HG03571 (cell line): ENCODE measurements around the gene ZDHHC14.

Experiments
- ATAC-seq: cut with Tn5 transposase; IDR thresholded peaks from one replicate; pipeline ENCODE4 v1.9.1; 2021; ENCODE audit not compliant: unreplicated experiment

The ZDHHC14 gene

DNA sequence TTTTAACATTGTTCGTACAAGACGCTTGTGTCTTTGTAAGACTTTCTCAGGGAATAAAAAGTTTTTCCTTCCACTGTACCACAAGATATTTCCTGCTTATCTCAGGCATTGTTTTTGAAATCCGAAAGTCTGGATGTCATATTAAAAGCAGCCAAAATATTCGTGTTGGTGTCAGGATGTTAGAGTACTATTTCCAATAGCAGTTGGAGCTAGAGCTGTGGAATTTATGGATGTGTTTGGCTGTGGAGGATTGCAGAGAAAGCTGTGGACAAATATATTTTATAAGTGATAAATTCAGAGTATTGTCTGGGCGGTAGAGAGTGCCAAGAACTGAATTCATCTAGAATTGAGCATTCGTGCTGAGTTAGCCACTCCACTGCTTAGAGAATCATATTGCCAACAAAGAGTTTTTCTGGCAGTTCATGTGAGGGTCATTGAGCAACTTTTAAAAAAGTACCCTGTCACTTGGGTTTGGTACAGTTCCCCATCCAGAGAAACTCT is 57.7 kb downstream of the ZDHHC14 start:
- no peak for ATAC-seq

DNA sequence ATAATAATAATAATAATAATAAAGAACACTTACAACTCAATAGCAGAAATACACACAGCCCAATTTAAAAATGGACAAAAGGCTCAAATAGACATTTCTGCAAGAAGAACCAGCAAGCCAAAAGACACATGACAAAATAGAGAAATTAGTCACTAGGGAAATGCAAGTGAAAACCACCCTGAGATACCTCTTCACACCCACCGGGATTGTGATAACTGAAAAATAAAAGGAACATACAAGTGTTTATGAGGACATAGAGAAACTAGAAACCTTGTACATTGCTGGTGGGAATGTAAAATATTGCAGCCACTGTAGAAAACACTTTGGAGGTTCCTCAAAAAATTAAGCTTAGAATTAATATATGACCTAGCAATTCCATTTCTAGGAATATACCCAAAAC is 59.2 kb downstream of the ZDHHC14 start:
- ATAC-seq, result no peak

DNA sequence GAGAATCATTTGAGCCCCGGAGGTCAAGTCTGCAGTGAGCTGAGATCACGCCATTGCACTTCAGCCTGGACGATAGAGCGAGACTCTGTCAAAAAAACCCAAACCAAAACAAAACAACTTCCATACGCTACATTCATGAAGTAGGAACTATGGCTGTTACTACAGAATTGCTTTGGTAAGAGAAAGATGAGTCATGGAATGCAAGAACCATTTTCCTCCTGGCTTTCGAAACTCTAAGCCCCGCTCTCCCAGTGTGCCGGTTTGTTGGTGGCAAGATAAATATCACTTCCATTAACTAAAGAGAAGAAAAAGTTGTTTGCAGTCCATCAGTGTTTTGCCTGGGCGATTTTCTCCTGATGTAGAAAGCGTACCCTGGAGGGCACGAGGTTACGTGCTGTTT is 61.3 kb downstream of the ZDHHC14 start:
- no peak for ATAC-seq

DNA sequence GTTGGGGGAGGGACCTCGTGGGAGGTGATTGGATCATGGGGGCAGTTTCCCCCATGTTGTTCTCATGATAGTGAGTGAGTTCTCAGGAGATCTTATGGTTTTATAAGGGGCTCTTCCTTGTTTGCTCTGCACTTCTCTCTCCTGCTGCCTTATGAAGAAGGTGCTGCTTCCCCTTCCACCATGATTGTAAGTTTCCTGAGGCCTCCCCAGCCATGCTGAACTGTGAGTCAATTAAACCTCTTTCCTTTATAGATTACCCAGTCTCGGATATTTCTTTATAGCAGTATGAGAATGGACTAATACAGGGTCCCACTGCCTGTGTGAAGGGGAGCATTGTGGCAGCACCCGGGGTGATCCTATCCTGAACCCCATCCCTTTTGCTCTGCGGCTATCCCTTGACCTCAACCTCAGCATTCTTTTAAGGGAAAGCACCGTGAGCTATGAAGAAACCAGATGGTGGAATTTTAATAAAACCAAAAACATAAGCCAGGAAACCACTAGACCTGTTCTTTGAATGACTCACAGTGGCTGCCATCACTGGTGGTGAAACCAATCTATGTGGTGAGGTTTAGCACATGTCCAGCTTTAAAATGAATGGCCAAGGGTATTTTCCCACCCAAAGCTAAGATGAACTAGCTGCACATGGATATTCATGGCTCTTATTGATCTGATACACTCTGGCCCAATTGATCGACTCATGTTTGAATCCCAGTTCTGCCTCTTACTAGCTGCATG is 62.2 kb downstream of the ZDHHC14 start:
- peak; percentile 94 for ATAC-seq

DNA sequence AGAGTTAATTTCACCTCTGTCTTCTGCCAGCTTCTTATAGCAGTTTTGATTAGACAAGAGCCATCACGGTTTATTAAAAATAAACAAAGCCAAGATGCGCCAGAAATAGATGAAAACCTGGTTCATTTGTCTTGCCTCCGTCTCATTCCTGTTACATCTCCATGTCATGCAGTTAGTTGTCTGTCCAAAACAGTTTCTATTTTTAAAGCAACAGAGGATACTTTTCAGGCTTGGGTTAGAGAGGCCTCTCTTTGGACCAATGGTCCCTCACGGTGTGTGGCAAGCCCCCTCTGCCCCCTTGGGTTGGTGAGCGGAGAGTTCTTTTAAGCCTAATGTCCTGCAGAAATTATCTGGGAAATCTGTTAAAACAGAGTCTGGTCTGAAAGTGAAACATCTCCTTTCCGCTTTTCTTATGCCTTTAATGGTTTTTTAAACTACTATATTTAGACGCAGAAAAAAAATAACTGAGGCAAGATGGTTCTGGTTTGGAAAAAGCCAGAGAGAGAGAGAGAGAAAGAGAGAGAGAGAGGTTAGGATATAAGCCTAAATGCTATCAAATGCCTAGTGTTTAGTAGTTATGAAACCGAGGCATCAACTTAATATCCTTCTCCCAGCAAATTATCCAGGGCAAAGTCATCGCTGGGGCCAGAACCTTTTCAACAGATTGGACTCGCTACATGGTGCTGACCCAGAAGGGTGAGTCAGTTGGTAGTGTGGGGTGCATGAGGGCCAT is 64.5 kb downstream of the ZDHHC14 start:
- no peak for ATAC-seq

DNA sequence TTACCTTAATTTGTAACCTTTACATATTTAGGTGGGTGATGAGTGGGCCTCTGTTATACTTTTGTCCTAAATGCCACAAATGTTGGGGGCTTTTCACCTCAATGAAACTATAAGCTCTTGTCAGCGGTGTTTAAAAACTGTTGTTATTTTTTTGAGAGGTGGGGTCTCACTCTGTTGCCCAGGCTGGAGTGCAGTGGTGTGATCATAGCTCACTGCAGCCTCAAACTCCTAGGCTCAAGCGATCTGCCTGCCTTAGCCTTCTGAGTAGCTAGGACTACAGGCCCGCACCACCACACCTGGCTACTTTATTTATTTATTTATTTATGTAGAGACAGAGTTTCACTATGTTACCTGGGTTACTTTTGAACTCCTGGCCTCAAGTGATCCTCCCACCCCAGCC is 66.7 kb downstream of the ZDHHC14 start:
- ATAC-seq, result no peak

DNA sequence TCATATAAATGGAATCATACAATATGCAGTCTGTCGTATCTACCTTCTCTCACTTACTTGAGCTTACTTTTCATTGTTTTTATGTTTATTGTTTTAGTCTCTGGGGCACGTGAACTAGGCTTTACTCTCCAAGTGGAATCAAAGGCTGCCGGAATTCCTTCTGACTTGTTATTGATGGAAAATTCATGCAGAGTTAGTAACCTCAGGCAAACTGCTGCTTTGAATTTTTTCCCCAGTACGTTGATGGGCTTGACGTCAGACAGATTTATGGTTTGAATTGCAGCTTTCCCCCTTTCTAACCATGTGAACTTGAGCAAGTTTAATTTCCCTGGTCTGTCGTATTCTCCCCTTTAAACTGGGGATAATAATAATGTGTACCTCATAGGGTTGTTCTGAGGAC is 68.6 kb downstream of the ZDHHC14 start:
- ATAC-seq, result no peak

DNA sequence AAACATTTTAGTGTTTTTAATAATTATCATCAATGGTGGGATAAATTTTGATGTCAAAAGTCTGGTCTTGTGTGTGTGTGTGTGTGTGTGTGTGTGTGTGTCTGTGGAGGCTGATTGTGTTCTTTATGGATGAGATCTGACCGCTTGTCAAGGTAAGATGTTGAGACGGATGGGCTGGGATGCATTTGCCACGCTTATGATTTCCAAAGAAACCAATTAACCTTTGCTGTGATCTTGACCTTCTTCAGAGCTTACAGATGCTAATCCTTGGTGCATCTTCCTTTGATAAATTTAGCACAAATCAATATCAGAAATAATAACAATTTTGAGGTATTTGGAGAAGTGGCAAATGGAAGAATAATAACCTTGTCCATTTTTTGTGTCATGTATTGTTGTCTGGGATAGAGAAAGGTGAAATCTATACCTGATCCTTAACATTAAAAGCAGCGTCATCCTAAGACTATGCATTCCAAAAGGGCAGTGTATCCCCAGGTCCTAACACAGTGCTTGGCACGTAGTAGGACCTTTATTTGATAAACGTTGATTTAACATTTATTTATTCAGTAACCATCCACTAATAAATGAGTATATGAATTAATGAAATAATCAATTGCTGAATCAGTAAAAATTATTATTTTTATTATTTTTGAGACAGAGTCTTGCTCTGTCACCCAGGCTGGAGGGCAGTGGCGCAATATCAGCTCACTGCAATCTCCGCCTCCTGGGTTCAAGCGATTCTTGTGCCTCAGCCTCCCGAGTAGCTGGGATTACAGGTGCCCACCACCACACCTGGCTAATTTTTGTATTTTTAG is 70.1 kb downstream of the ZDHHC14 start:
- ATAC-seq, result no peak

DNA sequence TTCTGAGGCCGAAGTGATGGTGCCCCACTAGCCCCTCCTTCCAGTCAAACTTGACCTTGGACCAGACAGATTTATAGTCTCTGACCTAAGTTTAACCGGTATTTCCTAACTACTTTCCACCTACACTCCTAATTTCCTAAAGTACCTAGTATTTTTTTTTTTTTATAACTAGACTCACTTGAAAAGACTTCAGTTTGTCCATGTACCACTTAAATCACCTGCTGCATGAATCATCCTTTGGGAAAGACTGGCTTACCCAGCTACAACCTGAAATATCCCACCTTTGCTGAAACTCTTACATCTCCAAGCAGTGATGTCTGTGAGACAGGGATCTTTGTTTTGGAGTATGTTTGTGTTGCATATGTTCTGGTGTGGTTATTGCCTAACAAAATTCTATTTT is 71.1 kb downstream of the ZDHHC14 start:
- no peak for ATAC-seq

DNA sequence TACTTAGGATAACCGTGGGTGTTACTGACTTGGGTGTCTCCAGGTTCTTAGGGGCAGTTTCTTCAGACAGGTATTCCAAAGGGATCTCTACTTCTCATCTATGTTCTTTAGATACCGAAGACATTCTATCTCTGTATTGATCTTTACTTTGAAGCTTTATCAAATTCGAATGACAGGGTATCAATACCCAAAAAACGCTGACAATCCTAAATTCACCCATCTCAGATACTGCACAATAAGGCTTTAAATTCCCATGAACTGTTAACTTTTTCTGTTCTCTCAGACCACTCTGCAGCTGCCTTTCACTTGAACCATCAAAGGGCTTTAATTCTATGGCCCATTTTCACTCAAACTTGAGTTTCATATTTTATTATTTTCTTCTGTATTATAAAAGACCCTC is 72.1 kb downstream of the ZDHHC14 start:
- no peak for ATAC-seq

DNA sequence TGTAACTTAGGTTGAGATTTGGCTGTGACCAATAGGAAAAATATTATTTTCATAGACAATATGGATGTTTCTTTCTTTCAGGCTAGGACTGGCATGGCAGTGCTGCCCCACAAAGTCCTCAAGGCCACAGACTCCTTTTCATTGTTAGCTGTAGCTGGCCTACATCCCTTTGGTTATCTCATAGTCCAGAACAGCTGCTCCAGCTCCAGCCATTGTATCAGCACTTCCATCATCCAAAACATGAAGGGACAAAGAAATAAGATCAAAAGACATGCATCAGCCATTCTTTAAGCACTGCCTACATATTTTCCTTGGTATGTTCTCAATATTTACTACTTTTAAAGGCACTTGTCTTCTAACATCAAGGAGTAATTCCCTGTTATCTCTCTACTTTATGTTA is 73.0 kb downstream of the ZDHHC14 start:
- no peak for ATAC-seq

DNA sequence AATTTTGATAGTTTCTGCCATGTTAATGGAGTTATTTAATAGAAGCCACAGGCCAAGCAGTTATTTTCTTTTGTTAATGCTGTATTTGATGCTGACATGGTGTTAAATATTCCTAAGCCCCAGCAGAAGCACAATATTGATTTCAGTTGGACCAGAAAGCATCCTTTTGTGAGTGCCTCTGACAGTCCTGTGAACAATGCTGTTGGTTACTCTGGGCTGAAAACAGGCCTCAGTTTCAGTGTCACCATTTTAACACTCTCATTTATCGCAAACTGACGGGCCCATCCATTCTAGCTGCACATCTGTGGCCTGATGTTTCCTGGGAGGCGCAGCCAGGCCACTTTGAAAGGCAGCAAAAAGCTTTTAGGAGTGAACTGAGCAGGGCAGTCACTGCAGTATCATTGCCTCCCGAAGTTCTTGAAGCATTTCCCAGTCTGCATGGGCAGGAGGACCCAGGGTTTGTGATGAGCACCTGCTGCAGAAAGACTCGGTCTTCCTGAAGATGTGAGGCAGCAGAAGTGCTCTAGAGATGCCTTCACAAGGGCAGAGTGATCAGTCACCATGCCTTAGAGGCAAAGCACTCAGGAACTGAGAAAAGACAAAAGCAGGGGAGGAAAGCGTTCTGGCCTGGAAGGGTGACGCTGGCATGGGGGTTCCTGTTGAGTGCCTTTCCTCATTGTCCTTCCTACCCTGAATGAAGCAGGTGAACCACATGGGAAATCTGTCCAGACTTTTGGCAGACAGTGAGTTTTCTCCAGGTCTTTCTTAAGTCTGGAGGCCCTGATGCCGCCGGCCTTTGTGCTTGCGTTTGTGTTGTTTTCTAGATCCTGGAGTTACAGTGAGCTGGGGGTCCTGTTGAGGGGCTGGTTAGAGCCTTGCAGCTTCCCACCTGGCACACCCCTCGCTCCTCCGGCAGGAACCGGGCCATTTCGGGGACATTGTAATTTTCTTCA is 74.0 kb downstream of the ZDHHC14 start:
- ATAC-seq, result no peak

DNA sequence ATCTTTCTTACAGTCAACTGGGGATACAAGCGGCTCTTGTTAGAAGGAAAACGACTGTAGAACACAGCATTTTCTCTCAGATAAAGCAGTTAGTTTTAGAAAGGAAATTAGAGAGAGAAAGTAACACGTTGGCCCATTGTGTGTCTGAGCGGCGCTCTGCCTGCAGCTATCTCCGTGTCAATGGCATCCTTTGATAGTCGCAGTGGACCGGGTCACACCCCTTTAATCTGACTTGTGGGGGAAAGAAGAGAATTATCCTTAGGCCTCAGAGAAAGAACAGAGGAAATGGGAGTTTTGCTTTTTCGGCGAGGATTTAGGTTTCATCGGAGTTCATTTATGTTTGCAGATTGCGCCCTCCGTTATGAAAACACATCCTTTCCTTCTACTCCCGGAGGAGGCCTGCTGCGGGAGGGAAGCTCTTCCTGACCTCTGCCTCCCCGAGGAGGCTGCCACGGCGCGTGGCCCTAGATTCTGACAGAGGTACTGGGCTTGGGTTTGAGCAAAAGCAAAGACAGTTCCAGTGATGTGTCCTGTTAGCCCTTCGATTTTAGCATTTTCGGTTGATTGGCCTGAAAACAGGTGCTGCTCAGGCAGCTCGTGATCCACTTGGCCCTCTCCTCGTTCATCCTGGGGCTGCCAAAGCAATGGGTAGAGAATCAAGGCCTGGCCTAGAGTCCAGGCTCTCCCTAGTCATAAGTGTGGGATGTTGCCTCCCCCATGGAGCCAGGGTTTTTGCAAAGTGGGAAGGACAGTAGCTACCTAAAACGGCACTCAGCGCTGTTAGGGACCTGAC is 74.9 kb downstream of the ZDHHC14 start:
- no peak for ATAC-seq

DNA sequence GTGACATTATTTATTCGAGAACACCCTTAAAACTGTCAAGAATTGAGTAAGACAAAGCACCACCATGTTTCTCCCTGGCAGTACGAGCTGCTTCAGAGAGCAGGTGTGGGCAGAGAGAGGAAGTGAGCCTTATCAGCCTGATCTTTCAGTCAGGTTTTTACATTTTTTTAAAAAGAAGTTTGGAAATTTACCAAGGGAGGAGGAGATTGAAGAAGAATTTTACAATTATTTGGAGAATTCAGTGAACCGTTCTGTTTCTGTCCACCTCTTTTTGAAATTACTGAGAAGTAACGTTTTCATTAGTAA is 75.5 kb downstream of the ZDHHC14 start:
- ATAC-seq, result no peak

DNA sequence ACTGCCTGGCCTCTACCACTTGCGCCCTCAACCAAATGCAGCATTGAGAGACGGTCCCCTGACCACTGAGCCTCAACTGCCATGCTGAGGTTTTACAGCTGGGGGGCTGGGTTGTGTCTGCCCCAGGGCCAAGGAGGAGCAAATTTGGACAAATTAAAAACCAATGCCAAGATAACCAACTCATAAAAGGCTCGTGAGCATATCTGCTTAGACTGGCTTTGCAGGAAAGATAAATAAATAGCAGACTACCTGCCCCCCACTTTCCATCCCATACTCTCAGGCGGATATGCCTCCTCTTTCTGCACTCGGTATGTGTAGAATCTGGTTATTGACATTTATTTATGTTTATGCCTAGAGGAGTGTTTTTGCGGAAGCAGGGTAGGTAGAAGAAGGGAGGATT is 76.8 kb downstream of the ZDHHC14 start:
- no peak for ATAC-seq

DNA sequence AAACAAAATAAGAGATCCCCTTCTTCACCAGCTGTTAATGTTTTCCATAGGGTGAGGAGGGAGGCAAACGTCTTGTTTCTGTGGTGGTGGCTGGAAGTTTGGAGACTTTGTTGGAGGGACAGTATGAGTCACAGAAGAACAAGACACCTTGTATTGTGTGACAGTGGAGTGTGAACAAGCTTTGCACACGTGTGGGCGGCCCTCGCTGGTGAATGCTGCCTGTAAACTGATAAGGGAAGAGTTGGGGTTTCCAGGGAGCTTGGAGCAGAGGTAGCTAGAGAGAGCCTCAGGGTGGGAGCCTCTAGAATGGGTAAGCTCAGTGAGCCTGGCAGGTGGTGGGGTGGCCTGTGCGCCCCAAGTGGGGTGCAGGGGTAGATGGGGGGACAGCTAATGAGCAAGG is 78.3 kb downstream of the ZDHHC14 start:
- ATAC-seq, result no peak

DNA sequence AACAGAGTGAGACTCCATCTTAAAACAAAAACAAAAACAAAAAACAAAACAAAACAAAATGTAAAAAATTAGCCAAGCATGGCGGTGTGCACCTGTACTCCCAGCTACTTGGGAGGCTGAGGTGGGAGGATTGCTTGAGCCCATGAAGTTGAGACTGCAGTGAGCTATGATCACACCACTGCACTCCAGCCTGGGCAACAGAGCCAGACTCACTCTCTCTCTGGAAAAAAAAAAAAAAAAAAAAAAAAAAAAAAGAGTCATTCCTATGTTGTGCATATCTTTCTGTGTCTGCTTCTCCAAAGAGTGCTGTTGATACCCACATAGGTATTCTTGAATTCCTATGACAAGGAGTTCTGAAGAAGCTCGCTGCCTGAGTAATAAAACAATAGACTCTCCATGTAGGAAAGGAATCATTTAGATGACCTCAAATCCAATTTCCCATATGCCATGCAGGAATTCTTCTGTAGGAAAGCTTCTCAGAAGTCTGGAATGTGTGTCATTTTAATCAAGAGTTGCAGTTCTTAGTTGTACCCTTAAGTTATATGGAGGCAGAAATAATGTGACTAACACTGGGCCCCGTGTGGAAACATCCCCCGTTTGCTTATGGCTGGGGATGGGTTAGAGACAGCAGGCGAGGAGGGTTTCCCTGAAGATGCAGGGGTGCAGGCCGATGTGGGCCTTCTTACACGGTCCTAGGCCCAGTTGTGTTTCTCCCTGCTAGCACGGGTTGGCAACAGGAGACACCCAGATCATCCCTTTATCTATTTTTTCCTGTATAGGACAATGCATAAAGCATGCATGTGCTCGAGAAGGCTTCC is 79.4 kb downstream of the ZDHHC14 start:
- no peak for ATAC-seq

DNA sequence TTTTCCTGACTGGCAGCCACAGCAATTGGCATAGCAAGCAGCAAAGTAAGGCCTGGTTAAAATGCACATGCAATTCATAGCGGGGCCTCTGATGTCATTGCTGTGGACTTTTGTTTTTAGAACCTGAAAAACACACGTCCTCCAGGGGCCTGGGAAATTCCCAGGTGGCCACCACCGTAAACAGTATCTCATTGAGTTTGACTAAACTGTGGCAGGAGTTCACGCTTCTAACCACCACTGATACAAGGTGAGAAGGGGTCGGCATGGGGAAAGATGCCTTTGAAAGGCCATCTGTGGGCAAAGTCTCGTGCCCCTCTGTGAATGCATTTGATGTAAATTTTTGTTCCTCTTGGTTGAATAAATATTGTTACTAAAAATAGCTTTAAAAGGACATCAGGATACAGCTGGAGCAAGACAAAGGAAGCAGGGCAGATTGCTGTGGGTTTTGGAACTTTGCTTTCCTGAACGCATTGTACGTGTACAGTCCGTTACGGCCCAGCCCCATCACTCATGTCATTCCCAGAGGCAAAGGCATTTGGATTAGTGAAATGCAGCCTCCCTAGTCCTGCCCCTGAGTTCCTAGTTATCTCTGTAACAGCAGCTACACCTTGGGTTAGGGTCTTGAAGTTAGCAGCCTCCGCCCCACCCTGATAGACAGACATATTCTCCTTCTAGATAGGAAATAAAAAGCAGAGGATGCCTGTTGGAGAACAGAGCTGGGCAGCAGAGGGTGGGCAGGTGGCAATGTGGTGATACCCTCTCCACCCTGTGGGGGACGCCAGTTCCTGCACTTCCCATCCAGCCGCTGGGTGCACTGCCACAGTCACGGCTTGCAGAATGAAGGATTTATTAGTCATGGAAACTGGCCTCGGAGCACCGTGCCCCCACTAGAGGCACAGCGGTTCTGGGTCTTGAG is 80.3 kb downstream of the ZDHHC14 start:
- ATAC-seq, result peak; percentile 41
